ENCODE results near the gene CAMK2D. TPM values are rescaled to one million over a fixed set of nuclear protein-coding genes. Genes with fewer than 3 reads are reported as not detected.
A peak's percentile ranks its signal among the peaks of the same experiment; 100 is the strongest.

The CAMK2D gene
- total RNA-seq, 1 experiment from 2014 or later: 9.0 TPM

DNA sequence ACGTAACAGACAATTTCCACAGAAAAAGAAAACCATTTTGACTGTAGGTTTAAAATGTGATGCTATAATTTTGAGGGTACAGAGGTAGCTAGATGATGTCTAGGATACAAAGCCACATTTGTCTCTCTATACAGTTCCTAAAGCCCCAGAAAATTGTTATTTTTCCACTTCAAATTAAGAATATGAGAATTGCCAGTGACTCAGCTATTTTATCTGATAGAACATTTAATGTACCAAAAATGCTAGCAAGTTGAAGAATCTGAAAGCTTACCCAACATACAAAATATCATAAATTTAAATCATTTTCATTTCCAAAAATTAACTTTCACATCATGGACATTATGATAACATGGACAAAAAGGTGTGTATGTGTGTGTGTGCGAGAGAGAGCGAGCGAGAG lies 148.0 kb downstream of the CAMK2D start:
- H3K4me1 Mint-ChIP-seq: no peaks in the 10 kb centered on the region
- H3K27me3 Mint-ChIP-seq (ENCODE audit: low read depth): no peaks in the 10 kb centered on the region
- H3K4me3 Mint-ChIP-seq: no peak overlapping the region
- Histone ChIP-seq H2BK5ac (ENCODE audit: insufficient read length, low read length) (no peak overlapping the region), H3K9ac (ENCODE audit: extremely low read depth, insufficient read length, low read length) (no peak overlapping the region), H2BK15ac (ENCODE audit: low read depth, low read length) (no peak overlapping the region), H3K18ac (ENCODE audit: insufficient read length, low read depth, low read length) (no peak overlapping the region), H2BK120ac (ENCODE audit: low read depth, low read length, poor library complexity, severe bottlenecking) (no peak overlapping the region), H4K20me1 (ENCODE audit: control insufficient read depth, insufficient read depth, insufficient read length) (no peaks in the 10 kb centered on the region), H2BK20ac (ENCODE audit: low read depth, low read length, poor library complexity, severe bottlenecking) (no peak overlapping the region), H2BK12ac (ENCODE audit: insufficient read length, low read depth, low read length) (no peak overlapping the region), H3K27ac (ENCODE audit: insufficient read length, low read depth, low read length) (no peak overlapping the region), H3K14ac (ENCODE audit: insufficient read depth, low read length) (no peak overlapping the region), H3K27me3 (ENCODE audit: insufficient read depth, low read length) (no peaks in the 10 kb centered on the region), H3K23me2 (ENCODE audit: insufficient read length, low read depth, low read length, poor library complexity, severe bottlenecking) (no peaks in the 10 kb centered on the region), H3K4me2 (ENCODE audit: insufficient read depth, insufficient read length, low read length) (no peak overlapping the region), H3K23ac (ENCODE audit: insufficient read length, low read depth, low read length) (no peak overlapping the region), H3K56ac (ENCODE audit: insufficient read length, low read depth, low read length) (no peak overlapping the region), H3K79me1 (ENCODE audit: insufficient read depth, low read depth, low read length, poor library complexity, severe bottlenecking) (no peaks in the 10 kb centered on the region), H3K9me3 (ENCODE audit: control insufficient read depth, low read depth, low read length) (no peaks in the 10 kb centered on the region), H3K4me1 (ENCODE audit: insufficient read depth, low read length) (no peaks in the 10 kb centered on the region), H2AK5ac (ENCODE audit: insufficient read length, low read length) (no peak overlapping the region), H3T11ph (ENCODE audit: low read length) (no peak overlapping the region), H4K8ac (replicated peaks; ENCODE audit: insufficient read length, low read depth, low read length) (no peak overlapping the region), H2AFZ (ENCODE audit: low read length) (no peak overlapping the region), H4K91ac (ENCODE audit: insufficient read length, low read depth, low read length) (no peak overlapping the region), H3K79me2 (ENCODE audit: insufficient read depth, low read length) (no peaks in the 10 kb centered on the region), H3K4ac (ENCODE audit: low read depth, low read length) (no peak overlapping the region), H4K5ac (ENCODE audit: insufficient read length, low read depth, low read length) (no peak overlapping the region)
- DNase-seq: no peak
- H3K27ac Mint-ChIP-seq: peak overlapping the region in 2 of 3 experiments; percentile 5 to 20; a peak in 3 of 7 replicates
- TF ChIP-seq, protein P1, sequence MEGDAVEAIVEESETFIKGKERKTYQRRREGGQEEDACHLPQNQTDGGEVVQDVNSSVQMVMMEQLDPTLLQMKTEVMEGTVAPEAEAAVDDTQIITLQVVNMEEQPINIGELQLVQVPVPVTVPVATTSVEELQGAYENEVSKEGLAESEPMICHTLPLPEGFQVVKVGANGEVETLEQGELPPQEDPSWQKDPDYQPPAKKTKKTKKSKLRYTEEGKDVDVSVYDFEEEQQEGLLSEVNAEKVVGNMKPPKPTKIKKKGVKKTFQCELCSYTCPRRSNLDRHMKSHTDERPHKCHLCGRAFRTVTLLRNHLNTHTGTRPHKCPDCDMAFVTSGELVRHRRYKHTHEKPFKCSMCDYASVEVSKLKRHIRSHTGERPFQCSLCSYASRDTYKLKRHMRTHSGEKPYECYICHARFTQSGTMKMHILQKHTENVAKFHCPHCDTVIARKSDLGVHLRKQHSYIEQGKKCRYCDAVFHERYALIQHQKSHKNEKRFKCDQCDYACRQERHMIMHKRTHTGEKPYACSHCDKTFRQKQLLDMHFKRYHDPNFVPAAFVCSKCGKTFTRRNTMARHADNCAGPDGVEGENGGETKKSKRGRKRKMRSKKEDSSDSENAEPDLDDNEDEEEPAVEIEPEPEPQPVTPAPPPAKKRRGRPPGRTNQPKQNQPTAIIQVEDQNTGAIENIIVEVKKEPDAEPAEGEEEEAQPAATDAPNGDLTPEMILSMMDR (conservative IDR thresholded peaks at IDR 0.05): no peak
- H3K36me3 Mint-ChIP-seq (ENCODE audit: insufficient read depth in 1 of 3, low read depth in 3 of 3): no peaks in the 10 kb centered on the region
- 100% methylated on average over 3 of the region's 4 CpGs for WGBS (ENCODE audit: extremely low coverage, insufficient read length, low lambda C conversion rate)
- no peaks in the 10 kb centered on the region for H3K9me3 Mint-ChIP-seq
